Peyer's patch (tissue), 4 donors: ENCODE data around the gene TSEN34. TPM values are rescaled to one million over a fixed set of nuclear protein-coding genes. Genes with fewer than 3 reads are reported as not detected.
"Not testable (repeated sequence)": the region's sequence is repeated elsewhere in the genome, so short reads cannot be mapped to it uniquely, and the experiment has no call there.

ENCODE experiments used
- DNase-seq, 3 donors: peaks; one replicate each; pipeline ENCODE4 v3.0.0-alpha.2; 2017 to 2019
- H3K27ac ChIP-seq, 4 donors: fragments of 200-600 bp; sonication (generic); one replicate each; pipeline ENCODE4 v1.5.1; 2016 to 2019
- H3K27me3 ChIP-seq, 2 donors: fragments of 200-600 bp; sonication (generic); one replicate each; pipeline ENCODE4 v1.5.1; 2019
- H3K36me3 ChIP-seq, 3 donors: fragments of 200-600 bp; sonication (generic); one replicate each; pipeline ENCODE4 v1.5.1; 2016 to 2019
- H3K4me1 ChIP-seq, 4 donors: fragments of 200-600 bp; sonication (generic); one replicate each; pipeline ENCODE4 v1.5.1; 2016 to 2019
- H3K4me3 ChIP-seq, 4 donors: fragments of 200-600 bp; sonication (generic); 1 replicate in 3 of 4; 2 replicates in 1 of 4; pipeline ENCODE4 v1.5.1; 2016 to 2019; ENCODE audit warnings: mild to moderate bottlenecking in 1 of 4
- H3K9me3 ChIP-seq, 4 donors: fragments of 200-600 bp; sonication (generic); one replicate each; pipeline ENCODE4 v1.5.1; 2016 to 2019; ENCODE audit warnings: mild to moderate bottlenecking in 1 of 4
- POLR2A ChIP-seq, 2 donors: fragments of 450-650 bp; IDR thresholded peaks; one replicate each; pipeline ENCODE4 v1.5.1; 2017; ENCODE audit warnings: antibody characterized with exemption in 2 of 2, mild to moderate bottlenecking in 2 of 2, moderate library complexity in 2 of 2
- total RNA-seq, 4 donors: library from RNA; depleted of rRNA; stranded (reverse); fragments of >200 nt; gene quantifications; one replicate each; pipeline ENCODE4 v1.1.0, GENCODE V29; 2016
- TF ChIP-seq, protein P1 (sequence below), 6 experiments: fragments of 450-650 bp in 4 of 6; fragments of 200-600 bp in 2 of 6; sonication (generic) in 1 of 6; IDR thresholded peaks; one replicate each; pipeline ENCODE4 v1.5.1; 2017 to 2019; ENCODE audit warnings: antibody characterized with exemption in 6 of 6, mild to moderate bottlenecking in 3 of 6, moderate library complexity in 1 of 6

TSEN34 gene
- total RNA-seq, 4 donors from 2014 or later: 29.7 to 50.4 (median 42.2) TPM

DNA sequence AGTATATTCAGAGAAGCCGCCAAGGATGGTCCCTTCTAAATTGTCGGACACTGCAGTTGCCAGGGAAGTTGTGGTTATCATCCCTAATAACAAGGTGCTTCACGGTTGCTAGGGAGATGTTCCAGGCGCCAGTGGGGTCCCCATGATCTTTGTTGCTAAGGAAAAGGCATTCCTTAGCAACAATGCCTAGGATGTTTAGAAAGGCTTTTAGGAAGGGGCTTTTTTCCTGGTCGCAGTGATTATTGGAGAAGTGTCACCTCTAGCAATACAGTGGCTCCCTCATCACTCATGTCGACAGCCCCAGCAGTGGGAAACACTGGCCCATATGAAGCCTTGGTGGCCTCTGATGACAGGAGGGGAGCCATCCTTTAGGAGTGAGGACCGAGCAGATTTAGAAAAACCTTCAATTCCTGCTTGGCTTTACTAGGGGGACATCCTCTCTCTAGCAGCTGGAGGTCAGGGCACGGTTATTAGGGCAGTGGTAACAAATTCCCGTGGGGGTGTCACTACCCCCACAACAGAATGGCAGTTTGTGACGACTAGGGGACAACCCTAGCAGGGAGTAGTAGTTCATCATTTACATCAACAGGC lies 11.8 kb upstream of the TSEN34 start:
- TF ChIP-seq, protein P1, sequence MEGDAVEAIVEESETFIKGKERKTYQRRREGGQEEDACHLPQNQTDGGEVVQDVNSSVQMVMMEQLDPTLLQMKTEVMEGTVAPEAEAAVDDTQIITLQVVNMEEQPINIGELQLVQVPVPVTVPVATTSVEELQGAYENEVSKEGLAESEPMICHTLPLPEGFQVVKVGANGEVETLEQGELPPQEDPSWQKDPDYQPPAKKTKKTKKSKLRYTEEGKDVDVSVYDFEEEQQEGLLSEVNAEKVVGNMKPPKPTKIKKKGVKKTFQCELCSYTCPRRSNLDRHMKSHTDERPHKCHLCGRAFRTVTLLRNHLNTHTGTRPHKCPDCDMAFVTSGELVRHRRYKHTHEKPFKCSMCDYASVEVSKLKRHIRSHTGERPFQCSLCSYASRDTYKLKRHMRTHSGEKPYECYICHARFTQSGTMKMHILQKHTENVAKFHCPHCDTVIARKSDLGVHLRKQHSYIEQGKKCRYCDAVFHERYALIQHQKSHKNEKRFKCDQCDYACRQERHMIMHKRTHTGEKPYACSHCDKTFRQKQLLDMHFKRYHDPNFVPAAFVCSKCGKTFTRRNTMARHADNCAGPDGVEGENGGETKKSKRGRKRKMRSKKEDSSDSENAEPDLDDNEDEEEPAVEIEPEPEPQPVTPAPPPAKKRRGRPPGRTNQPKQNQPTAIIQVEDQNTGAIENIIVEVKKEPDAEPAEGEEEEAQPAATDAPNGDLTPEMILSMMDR (IDR thresholded peaks at IDR 0.05): no peak
- TF ChIP-seq POLR2A (IDR thresholded peaks at IDR 0.05): no peak
- Histone ChIP-seq H3K27me3 (no peaks in the 10 kb centered on the region), H3K27ac (no peak overlapping the region), H3K4me3 (no peak overlapping the region), H3K9me3 (no peaks in the 10 kb centered on the region), H3K4me1 (no peaks in the 10 kb centered on the region), H3K36me3 (peaks cover 0 to 60% (median 0%) of the 10 kb centered on the region in 3 donors)
- no peak for DNase-seq

GRCh38 chr19:54179921-54180461 lies 11.1 kb upstream of the TSEN34 start:
- Histone ChIP-seq H3K9me3 (no peaks in the 10 kb centered on the region), H3K36me3 (peaks cover 0 to 60% (median 0%) of the 10 kb centered on the region in 3 donors)

GRCh38 chr19:54180691-54181091 lies 10.4 kb upstream of the TSEN34 start:
- peaks cover 0 to 60% (median 0%) of the 10 kb centered on the region in 3 donors for H3K36me3 ChIP-seq
- DNase-seq: no peak
- no peaks in the 10 kb centered on the region for H3K27me3 ChIP-seq
- no peak for TF ChIP-seq POLR2A (IDR thresholded peaks at IDR 0.05)
- TF ChIP-seq, protein P1 (IDR thresholded peaks at IDR 0.05): no peak
- H3K9me3 ChIP-seq: no peaks in the 10 kb centered on the region
- no peak overlapping the region for H3K4me3 ChIP-seq
- H3K4me1 ChIP-seq: no peaks in the 10 kb centered on the region
- no peak overlapping the region for H3K27ac ChIP-seq

More at GRCh38 chr19:54179921-54180461, 11.1 kb upstream of the TSEN34 start:
- peak in 2 of 3 donors; percentile 70 to 72 for DNase-seq
- no peak for TF ChIP-seq POLR2A (IDR thresholded peaks at IDR 0.05)
- TF ChIP-seq, protein P1 (IDR thresholded peaks at IDR 0.05): peak in 4 of 6 experiments; percentile 18 to 67 (median 62)
- Histone ChIP-seq H3K4me3 (no peak overlapping the region), H3K27me3 (no peaks in the 10 kb centered on the region), H3K4me1 (no peaks in the 10 kb centered on the region), H3K27ac (no peak overlapping the region)

- not testable (repeated sequence) for H3K27ac ChIP-seq, H3K4me1 ChIP-seq, H3K9me3 ChIP-seq, H3K27me3 ChIP-seq, DNase-seq, H3K4me3 ChIP-seq
- H3K36me3 ChIP-seq: peaks cover 0 to 49% (median 0%) of the 10 kb centered on the region in 3 donors
Observed at GRCh38 chr19:54181894-54182293, 9.2 kb upstream of the TSEN34 start.

GRCh38 chr19:54183431-54183830 lies 7.7 kb upstream of the TSEN34 start:
- no peak for DNase-seq
- peaks cover 0 to 36% (median 0%) of the 10 kb centered on the region in 3 donors for H3K36me3 ChIP-seq
- no peaks in the 10 kb centered on the region for H3K27me3 ChIP-seq
- H3K4me1 ChIP-seq: peaks cover 0 to 10% (median 2%) of the 10 kb centered on the region in 4 donors
- TF ChIP-seq, protein P1 (IDR thresholded peaks at IDR 0.05): no peak
- no peak for TF ChIP-seq POLR2A (IDR thresholded peaks at IDR 0.05)
- H3K9me3 ChIP-seq: no peaks in the 10 kb centered on the region
- H3K27ac ChIP-seq: no peak overlapping the region
- H3K4me3 ChIP-seq: no peak overlapping the region

DNA sequence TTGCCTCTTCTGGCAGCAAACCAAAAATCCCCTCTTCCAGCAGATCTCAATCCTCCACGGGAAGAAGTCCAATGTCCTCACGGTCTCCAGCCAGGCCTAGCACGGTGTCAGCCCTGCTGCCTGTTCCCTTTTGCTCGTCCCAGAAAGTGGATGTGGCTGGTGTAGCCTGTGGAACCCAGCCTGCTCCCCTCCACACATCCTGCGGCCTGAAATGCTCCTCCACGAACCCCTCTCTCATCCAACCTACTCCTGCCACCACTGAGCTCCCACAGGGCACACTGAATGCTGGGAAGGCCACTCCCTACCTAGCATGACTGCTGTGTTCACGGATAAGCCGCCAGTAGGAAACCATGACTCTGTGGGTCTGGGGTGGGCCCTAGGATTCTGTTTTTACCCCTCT lies 4.8 kb upstream of the TSEN34 start:
- Histone ChIP-seq H3K27ac (peak overlapping the region in 3 of 4 donors; percentile 99 to 100 (median 99)), H3K9me3 (no peaks in the 10 kb centered on the region), H3K4me1 (peaks cover 0 to 16% (median 4%) of the 10 kb centered on the region in 4 donors), H3K36me3 (peaks cover 0 to 20% (median 0%) of the 10 kb centered on the region in 3 donors), H3K4me3 (peak overlapping the region in 1 of 4 donors; percentile 87), H3K27me3 (no peaks in the 10 kb centered on the region)
- TF ChIP-seq, protein P1 (IDR thresholded peaks at IDR 0.05): no peak
- TF ChIP-seq POLR2A (IDR thresholded peaks at IDR 0.05): no peak
- no peak for DNase-seq
